GM12891 (cell line): ENCODE data around the gene TMSB4X. TPM values are rescaled to one million over a fixed set of nuclear protein-coding genes. Genes with fewer than 3 reads are reported as not detected.
"Not testable (repeated sequence)": the region's sequence is repeated elsewhere in the genome, so short reads cannot be mapped to it uniquely, and the experiment has no call there.

ENCODE experiments used
- DNase-seq: peaks from one replicate; pipeline ENCODE4 v3.0.0; 2011; ENCODE audit warnings: low spot score; ENCODE audit not compliant: insufficient read length
- FAIRE-seq: peaks from 2 replicates; lab custom pipeline; 2011; peaks lifted over from hg19 to GRCh38; lab: Jason Lieb, UNC
- PAX5 ChIP-seq: IDR thresholded peaks from 2 replicates; pipeline ENCODE4 v1.6.1; 2011; ENCODE audit warnings: low read length, moderate library complexity, mild to moderate bottlenecking; ENCODE audit not compliant: insufficient read depth, severe bottlenecking
- POLR2A ChIP-seq: IDR thresholded peaks from 2 replicates; pipeline ENCODE4 v1.6.1; 2011; ENCODE audit warnings: low read depth, low read length, control low read depth
- POLR2AphosphoS5 ChIP-seq: IDR thresholded peaks from 2 replicates; pipeline ENCODE4 v1.6.1; 2011; ENCODE audit warnings: low read depth, low read length, control low read depth
- POU2F2 ChIP-seq: IDR thresholded peaks from 2 replicates; pipeline ENCODE4 v1.6.1; 2011; ENCODE audit warnings: low read depth, mild to moderate bottlenecking, control low read depth, low read length, moderate library complexity
- SPI1 ChIP-seq: IDR thresholded peaks from 2 replicates; pipeline ENCODE4 v1.6.1; 2011; ENCODE audit warnings: low read depth, low read length, control low read depth
- TAF1 ChIP-seq: IDR thresholded peaks from 2 replicates; pipeline ENCODE4 v1.6.1; 2011; ENCODE audit warnings: low read depth, low read length, control low read depth
- polyA plus RNA-seq: library from polyadenylated mRNA; unstranded; fragments of >200 nt; gene quantifications from one replicate; pipeline ENCODE4 v1.2.1, GENCODE V29; 2012; ENCODE audit warnings: low read depth, missing spikeins, inconsistent platforms; ENCODE audit not compliant: missing spikeins

The TMSB4X gene
- polyA plus RNA-seq = 22,419 TPM

DNA sequence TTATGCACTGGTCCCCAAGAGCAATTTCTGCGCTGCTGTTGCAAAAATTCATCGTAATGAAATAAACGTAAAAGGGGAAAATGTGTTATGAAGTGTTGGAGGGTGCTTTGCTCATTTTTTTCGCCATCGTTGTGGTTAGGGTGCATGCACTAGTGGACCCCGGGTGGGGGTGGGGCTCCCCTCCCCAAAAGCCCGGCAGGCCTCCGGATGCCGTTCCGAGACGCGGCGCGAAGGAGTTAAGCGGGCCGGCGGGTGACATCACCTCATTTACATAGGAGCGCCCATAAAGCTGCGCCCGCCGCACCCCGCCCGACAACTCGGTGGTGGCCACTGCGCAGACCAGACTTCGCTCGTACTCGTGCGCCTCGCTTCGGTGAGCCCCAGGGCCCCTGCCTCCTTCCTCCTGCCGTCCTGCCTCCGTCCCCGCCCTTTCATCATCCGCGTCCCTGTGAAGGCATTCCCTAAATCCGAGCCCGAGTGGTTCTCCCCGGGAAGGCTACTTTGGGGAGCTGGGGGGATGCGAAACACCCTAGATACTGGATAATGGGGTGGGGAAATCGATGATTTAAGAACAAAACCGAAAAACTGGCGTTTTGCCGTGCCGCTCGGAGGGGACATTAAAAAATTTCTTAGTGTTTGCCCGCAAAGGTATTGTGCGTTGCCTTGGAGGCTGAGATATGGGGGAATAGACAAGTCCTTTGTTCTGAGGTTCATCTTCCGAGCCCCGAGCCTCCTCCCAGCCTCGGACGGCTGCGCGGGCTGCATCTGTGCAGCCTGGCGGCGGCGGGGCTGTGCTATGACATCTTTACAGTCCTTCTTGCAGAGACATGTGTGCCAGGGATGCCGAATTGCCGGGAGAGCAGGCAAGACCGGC is at the start of gene TMSB4X:
TSS of gene TMSB4X (plus strand) at position 315 of the 874 bp plus-strand sequence.
- TF ChIP-seq TAF1 (peak; percentile 79), POLR2AphosphoS5 (peak; percentile 100), PAX5 (peak; percentile 78), SPI1 (no peak), POLR2A (peak; percentile 99), POU2F2 (peak; percentile 99)
- FAIRE-seq = peak; percentile 94

DNA sequence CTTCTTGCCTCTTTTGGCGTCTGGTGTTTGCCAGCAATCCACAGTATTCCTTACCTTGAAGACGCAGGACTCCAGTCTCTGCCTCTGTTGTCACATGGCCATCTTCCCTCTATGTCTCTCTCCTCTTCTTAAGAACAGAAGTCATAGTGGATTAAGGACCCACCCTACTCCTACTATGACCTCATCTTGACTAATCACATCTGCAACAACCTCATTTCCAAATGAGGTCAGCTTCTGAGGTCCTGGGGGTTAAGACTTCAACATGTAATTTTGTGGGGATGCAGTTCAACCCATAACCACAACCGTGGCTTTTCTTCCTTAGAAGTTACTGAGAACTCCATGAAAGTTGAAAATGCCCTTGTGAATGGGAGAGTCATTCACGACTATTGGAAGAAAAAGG is 45.2 kb upstream of the TMSB4X start:
- no peak for FAIRE-seq
- DNase-seq = no peak
- TF ChIP-seq POLR2AphosphoS5 (no peak), PAX5 (no peak), POU2F2 (no peak)

More for the DNA sequence above, at the start of gene TMSB4X:
- DNase-seq = no peak

DNA sequence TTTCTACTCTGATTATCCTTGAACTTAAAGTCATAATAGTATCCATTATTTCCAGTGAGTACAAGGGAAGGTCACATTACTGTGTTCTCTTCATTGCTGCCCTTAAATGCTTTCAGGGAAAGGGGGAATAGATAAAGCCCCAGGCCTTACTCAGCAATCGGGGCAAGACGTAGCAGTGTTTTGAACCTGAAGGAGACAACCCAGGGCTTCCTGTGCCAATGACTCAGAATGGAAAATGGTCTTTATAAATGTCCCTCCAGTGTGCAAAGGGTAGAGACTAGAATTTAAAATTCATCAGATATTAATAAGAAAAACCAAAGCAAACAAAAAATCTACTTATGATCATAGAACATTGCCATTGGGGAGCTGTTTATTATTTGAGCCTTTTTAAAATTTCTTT is 44.8 kb upstream of the TMSB4X start:
- no peak for DNase-seq
- TF ChIP-seq TAF1 (no peak), POU2F2 (no peak), SPI1 (no peak), POLR2AphosphoS5 (no peak), PAX5 (no peak), POLR2A (no peak)
- FAIRE-seq = no peak

DNA sequence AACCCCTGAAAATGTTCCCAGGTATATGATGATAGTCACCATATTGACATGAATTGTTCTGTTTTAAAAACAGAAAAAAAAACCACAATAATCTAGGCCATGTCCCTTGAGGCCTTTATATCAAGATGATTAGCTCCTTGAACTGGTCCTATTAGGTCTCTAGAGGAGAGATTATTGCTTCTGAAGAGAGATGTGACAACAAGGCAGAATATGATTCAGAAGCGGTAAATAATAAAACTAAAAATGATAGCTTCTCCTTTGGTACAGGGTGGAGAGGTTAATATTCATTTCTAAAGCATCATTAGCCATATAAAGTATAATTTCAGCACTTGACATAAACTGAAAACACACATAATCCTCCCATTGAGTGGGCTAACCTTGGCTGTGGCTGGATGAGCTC is 42.7 kb upstream of the TMSB4X start:
- DNase-seq (no peak), FAIRE-seq (no peak)
- TF ChIP-seq TAF1 (no peak), POU2F2 (no peak), POLR2A (no peak), POLR2AphosphoS5 (no peak), SPI1 (no peak), PAX5 (no peak)

DNA sequence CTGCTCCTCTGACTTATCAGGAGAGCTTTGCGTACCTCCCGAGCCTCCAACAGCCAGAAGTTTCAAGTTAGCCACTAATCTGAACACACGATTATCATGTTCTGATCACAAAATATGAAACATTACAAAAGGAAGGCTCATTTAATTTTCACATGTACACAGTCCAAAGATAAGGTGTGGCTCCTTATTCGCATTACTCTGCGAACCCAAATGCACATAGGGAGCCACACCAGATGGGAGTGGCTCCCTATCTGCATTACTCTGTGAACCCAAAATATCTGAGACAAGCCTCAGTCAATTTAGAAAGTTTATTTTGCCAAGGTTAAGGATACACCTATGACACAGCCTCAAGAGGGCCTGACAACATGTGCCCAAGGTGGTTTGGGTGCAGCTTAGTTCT is 40.1 kb upstream of the TMSB4X start:
- TF ChIP-seq TAF1 = no peak
- TF ChIP-seq SPI1 = no peak
- TF ChIP-seq PAX5 = no peak
- no peak for TF ChIP-seq POU2F2
- no peak for TF ChIP-seq POLR2AphosphoS5
- no peak for TF ChIP-seq POLR2A
- FAIRE-seq (no peak), DNase-seq (no peak)

DNA sequence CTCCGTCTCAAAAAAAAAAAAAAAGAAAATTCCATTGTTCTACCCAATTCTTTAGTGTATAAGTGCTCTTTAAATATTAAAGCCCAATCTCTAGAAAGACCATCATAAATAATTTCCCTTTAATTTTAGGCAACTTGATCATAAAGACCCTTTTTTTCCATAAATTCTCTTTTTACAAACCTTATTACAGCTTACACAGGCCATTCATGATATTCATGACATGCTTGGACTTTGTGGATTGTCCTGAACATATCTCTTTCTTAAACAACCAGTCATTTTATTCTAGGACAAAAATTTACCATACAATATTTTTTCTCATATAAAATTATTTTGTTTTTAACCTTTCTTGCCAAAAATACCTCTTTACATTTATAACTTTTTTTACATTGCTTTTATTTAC is 38.0 kb upstream of the TMSB4X start:
- no peak for DNase-seq
- TF ChIP-seq POLR2A = no peak
- no peak for TF ChIP-seq TAF1
- TF ChIP-seq POU2F2 = no peak
- no peak for TF ChIP-seq POLR2AphosphoS5
- no peak for TF ChIP-seq SPI1
- no peak for FAIRE-seq

DNA sequence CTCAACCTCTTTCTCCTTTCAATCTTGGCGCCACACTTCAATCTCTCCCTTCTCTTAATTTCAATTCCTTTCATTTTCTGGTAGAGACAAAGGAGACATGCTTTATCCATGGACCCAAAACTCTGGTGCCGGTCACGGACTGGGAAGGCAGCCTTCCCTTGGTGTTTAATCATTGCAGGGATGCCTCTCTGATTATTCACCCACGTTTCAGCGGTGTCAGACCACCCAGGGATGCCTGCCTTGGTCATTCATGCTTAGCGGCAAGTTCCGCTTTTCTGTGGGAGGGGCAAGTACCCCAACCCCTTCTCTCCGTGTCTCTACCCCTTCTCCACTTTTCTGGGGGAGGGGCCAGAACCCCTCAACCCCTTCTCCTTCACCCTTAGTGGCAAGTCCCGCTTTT is 34.4 kb upstream of the TMSB4X start:
- not testable (repeated sequence) for DNase-seq, FAIRE-seq

DNA sequence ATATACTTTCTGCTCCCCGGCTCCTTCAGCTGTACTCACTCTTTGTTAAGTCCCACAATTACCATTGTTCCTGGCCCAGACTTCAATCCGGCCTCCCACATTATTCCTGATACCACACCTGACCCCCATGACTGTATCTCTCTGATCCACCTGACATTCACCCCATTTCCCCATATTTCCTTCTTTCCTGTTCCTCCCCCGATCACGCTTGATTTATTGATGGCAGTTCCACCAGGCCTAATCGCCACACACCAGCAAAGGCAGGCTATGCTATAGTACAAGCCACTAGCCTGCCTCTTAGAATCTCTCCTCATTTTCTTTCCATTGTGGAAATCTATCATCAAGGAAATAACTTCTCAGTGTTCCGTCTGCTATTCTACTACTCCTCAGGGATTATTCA is 31.3 kb upstream of the TMSB4X start:
- not testable (repeated sequence) for DNase-seq, FAIRE-seq

DNA sequence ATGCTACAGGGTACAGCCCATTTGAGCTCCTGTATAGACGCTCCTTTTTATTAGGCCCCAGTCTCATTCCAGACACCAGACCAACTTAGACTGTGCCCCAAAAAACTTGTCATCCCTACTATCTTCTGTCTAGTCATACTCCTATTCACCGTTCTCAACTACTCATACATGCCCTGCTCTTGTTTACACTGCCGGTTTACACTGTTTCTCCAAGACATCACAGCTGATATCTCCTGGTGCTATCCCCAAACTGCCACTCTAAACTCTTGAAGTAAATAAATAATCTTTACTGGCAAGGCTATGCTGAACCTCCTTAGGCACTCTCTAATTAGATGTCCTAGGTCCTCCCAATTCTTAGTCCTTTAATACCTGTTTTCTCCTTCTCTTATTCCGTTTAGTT is 30.5 kb upstream of the TMSB4X start:
- FAIRE-seq, DNase-seq: not testable (repeated sequence)

DNA sequence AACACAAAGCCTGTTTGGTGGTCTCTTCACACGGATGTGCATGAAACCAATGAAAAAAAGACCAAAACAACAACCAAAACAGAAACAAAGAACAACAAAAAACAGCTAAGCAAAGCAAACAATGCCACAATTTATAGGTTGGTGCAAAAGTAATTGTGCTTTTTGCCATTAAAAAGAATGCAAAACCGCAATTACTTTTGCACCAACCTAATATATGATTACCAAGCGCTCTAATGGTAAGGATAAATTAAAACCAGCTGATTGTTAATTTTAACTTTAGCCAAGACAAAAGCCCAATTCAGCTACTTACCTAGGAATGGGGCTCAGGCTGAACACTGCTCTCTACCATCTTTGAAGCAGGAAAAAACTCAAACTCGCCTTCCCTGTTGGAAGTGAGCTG is 29.4 kb upstream of the TMSB4X start:
- no peak for FAIRE-seq
- no peak for DNase-seq
- no peak for TF ChIP-seq SPI1
- no peak for TF ChIP-seq PAX5
- no peak for TF ChIP-seq POU2F2
- no peak for TF ChIP-seq POLR2A
- no peak for TF ChIP-seq TAF1
- TF ChIP-seq POLR2AphosphoS5 = no peak

DNA sequence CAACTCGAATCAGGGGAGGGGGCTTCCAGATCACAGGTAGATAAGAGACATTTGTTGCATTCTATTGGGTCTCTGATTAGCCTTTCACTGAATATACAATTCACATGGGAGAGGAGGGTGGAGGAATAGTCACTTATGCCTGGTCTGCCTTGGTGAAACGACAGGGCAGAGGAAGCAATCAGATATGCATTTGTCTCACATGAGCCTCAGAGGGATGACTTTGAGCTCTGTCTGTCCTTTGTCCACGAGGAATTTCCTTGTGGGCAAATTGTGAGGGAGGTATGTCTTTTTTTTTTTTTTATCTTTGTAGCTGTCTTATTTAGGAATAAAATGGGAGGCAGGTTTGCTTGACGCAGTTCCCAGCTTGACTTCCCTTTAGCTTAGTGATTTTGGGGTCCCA is 28.5 kb upstream of the TMSB4X start:
- no peak for TF ChIP-seq POLR2AphosphoS5
- no peak for TF ChIP-seq PAX5
- TF ChIP-seq POU2F2 = no peak
- TF ChIP-seq SPI1 = no peak
- no peak for TF ChIP-seq POLR2A
- no peak for TF ChIP-seq TAF1
- no peak for DNase-seq
- FAIRE-seq = peak; percentile 23
